Gastroesophageal sphincter (tissue), 3 donors: ENCODE data around the gene ING1.

Experiments used
- CTCF ChIP-seq, 4 experiments: fragments of 200-600 bp in 2 of 4; fragments of 450-650 bp in 2 of 4; sonication (generic) in 1 of 4; IDR thresholded peaks; one replicate each; pipeline ENCODE4 v1.5.1; 2017 to 2019; ENCODE audit warnings: antibody characterized with exemption in 4 of 4, mild to moderate bottlenecking in 2 of 4, moderate library complexity in 2 of 4
- EP300 ChIP-seq: sonication (generic); formaldehyde crosslinking; IDR thresholded peaks from one replicate; pipeline ENCODE4 v1.6.1; 2017; ENCODE audit warnings: antibody characterized with exemption, mild to moderate bottlenecking
- POLR2A ChIP-seq, 2 donors: fragments of 450-650 bp; IDR thresholded peaks; one replicate each; pipeline ENCODE4 v1.6.1; 2017; ENCODE audit warnings: antibody characterized with exemption in 2 of 2, mild to moderate bottlenecking in 2 of 2, moderate library complexity in 1 of 2
- POLR2AphosphoS5 ChIP-seq: sonication (generic); formaldehyde crosslinking; IDR thresholded peaks from one replicate; pipeline ENCODE4 v1.6.1; 2017; ENCODE audit warnings: antibody characterized with exemption

DNA sequence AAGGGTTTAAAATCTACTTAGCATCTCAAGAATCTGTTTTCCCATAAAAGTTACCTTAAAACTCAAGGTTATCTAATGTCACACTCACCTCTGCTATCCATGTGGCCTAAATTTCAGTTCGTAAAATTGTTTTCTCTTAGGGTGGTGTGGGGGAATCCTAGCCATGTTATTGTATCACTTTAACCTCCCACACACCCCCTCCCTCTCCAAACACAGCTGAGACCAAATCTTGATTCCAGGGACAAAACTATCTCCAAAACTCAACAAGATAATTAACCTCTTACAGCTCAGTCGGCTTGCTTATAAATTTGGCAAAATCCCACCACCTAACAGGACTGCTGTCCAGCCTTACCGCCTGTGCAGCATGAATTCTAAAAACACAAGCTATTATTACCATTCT, 11.4 kb upstream of the ING1 start:
- no peak for TF ChIP-seq CTCF (IDR thresholded peaks at IDR 0.05)
- no peak for TF ChIP-seq EP300
- TF ChIP-seq POLR2A (IDR thresholded peaks at IDR 0.05) = no peak
- TF ChIP-seq POLR2AphosphoS5 = no peak
